HG02759 (cell line): ENCODE data around the gene KCNJ5.

Experiments
- ATAC-seq: cut with Tn5 transposase; IDR thresholded peaks from one replicate; pipeline ENCODE4 v1.9.1; 2021; ENCODE audit warnings: mild to moderate bottlenecking, moderate library complexity; ENCODE audit not compliant: unreplicated experiment

Gene KCNJ5

DNA sequence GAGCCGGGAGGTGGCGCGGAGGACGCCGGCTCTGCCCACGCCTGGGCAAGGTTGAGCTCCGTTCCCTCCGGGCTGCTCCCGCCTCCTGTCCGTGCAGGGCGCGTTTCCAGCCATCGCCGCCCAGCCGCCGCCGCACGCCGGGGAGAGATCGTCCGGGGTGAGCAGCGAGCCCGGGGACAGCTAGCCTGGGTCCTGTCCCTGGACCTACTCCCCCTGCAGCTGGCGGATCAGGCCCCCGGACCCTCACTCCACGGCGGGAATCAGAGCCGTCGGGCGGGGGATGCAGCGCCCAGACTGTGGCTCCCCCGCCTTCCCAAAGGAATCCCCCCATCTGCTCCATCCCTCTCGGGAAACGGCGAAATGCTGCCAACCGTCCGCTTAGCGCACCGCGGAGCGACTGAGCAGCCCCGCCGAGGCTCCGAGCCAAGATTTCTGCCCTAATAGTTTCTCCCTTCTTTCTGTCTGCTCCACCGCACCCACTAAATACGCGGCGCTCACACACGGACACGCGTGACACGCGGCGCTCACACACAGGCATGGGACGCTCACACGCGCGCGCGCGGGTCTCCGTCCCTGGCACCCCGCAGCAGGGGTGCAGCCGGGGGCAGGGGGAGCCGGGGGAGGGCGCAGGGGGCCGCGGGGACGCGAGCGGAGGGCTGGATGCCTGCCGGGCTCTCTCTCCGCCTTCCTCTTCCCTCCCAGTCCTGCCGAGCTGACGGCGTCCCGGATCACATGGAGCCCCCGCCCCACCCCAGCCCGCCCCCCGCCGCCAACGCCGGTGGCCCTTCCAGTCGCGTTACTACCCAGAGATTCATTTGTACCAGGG, at the start of gene KCNJ5:
KCNJ5 (plus strand) TSS at position 814 of the 826 bp plus-strand sequence. CDS start 19,918 bp downstream, outside the sequence.
- ATAC-seq: no peak

DNA sequence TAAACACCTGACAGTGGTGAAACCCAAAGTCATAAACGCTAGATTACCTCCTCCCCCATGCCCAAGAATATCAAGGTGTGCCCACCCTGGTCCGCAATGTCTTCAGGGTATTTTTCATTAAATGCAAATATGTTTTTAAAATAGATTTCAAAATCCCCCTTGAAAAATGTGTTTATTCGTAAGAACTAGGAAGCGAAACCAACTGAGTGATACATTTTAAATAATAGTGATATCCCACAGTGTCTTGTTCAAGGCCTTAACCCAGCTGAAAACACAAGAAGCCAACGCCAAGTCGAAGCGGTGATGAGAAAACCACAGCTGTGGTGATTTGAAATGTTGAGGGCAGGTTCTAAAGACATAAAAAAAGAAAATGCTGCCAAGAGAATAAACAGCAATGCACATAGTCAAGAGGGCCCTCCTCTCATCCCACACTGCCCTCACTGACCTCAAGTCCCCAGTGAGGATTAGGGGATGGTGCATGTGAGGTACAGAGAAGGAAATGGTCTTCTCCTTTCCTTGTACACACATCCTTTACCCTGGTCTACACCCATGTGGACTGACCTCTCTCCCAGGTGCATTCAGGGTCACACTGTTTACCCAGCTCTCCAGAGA, 49.6 kb upstream of the KCNJ5 start:
- peak; percentile 74 for ATAC-seq

DNA sequence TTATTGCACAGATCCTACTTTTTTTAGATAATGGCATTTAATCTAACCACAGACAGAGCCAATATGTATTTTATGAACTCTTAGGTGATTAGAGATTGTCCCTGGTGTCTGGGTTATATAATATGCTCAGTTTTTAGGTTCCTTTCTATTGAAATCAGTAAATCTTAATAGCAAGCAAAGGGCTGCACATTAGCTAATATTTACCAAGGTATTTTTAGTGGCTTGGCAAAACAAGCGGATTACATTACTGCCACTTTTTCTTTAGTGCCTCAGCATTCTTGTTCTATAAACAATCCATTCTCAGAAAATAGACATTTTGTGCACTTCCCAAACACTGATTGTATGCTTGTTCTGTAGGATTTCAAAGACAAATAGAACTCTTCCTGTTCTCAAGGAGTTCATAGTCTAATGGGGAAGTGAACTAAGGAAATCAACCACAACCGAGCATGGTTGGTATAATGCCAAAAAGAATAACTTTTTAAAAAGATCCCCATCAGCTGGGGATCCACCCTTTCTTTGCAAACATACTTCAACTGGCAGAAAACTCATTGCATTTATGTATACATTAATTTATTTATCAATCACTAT, 47.9 kb upstream of the KCNJ5 start:
- no peak for ATAC-seq

DNA sequence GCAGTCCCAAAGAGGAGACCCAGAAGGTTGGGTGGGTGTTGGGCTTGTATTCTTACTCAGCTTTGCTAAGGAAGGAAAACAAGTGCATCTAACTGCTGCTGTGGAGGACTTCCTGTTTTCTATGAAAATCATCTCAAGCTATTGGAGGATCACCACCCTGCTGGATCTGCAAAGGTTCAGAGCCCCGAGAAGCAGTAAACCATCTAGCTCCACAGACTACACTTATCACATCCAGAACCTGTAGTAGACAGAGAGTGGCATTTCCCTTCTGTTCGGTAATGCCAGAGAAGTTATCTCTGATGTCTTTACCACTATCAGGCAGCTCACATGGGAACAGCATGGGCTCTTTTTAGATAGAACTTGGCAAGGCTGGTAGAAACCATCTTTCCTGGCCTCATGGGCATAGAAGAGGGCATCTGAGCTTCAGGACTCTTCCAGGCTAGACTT, 45.8 kb upstream of the KCNJ5 start:
- no peak for ATAC-seq

DNA sequence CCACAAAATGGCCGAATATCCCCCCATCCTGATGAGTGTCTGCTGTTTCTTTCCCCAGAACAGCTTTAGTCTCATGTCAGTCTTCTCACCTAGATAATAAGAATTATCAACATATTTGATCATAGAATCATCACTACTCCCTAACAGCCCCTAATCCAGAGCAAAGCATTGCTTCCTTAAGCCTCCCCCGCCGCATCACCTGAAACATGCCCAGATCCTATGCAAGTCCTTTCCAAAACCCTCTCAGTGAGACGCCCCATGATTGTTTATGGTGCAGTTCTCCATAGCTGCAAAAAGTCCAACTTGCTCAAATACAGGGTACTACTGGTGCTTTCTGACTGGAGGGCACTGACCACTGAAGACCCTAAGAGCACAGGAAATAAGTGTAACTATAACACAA, 44.2 kb upstream of the KCNJ5 start:
- ATAC-seq: no peak

DNA sequence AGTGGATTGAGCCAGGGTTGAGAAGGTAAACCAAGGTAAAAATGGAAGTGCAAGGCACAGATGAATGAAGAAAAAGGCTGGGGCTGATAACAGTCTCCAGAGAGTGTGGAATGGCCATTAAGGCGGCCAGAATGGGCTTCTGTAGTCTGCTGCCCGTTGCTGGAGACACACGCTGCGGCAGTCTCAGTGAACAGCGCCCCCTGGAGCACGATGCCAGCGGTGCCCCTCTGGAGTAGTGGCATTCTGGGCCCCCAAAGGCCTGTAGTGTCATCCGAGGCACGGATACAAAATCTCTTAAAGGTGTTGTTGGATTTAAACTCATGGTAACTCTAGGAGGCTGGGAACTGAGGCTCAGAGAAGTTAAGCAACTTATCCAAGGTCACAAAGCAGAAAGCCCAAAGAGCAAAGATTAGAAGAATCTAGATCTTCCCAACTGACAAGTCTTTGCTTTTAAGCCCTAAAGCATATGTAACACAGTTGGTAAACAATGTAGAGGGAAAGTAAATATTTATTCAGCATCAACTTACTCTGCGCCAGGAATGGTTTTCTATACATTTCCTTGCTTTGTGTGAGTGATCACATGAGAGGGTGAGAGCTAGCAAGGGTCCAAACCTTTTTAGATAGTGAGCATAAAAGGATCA, 42.2 kb upstream of the KCNJ5 start:
- peak; percentile 94 for ATAC-seq

DNA sequence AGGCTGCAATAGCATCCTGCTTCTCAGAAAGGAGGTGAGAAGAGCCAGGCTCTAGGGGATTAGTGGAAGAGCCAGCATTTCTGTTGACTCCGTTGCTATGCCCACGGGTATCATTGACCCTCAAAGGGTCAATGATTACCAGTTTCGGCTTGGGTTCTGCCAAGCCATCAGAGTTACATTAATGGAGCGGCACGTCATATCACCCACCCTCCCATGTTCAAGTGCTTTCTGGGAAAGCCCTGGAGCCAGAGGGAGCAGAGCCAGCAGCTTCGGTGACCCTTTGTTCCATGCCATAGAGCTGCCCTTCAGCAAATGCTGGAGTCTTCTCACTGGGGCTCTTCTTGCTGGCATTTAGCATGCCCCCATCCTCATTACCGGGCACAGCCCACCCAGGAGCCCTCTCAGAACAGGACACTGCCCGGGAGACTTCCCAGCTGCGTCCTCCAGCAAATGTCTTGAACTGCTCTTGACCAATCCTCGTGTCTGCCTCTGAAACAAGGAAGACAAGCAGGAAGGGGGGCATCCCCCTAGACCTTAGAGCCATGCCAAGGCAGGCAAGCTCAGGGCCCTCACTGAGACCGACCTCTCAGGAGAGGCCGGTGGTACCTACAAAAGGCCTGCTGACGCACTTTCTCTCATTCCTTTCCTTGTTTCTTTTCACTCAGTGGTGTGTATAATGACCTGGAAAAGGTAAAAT, 38.7 kb upstream of the KCNJ5 start:
- no peak for ATAC-seq

DNA sequence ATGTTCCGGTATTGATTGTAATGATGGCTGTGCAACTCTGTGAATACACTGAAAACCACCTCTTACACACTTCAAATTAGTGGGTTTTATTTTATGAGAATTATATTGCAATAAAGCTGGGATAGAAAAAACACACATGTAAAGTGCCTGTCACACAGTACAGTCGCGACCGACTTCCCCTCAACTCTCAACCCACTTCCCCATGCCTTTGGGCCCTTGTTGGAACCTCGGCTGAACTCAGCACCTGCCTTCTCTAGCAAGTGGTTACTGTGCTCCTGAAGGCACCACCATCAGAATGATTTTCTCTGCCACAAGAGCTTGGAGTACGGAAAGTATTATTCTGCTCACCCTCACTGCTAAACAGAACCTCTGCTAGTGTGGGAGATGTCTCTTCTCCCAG, 37.6 kb upstream of the KCNJ5 start:
- no peak for ATAC-seq

DNA sequence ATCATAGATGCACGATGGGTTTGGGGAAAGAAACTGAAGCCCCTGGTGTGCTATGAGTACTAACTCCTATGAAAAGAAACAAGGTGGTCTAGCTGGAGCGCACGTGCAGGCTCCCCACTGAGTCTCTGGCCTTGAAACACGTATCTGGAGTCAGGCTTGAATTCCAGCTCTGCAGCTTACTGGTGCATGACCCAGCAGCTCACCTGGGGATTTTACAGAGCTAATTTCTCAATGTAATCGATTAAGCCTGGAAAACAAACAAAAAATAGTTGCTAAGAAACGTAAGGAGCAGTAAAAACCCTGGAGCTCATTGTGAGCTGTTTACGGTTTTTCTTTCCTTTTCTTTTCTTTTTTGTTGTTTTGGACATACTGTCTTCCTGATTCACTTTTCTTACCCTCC, 36.3 kb upstream of the KCNJ5 start:
- ATAC-seq: no peak

DNA sequence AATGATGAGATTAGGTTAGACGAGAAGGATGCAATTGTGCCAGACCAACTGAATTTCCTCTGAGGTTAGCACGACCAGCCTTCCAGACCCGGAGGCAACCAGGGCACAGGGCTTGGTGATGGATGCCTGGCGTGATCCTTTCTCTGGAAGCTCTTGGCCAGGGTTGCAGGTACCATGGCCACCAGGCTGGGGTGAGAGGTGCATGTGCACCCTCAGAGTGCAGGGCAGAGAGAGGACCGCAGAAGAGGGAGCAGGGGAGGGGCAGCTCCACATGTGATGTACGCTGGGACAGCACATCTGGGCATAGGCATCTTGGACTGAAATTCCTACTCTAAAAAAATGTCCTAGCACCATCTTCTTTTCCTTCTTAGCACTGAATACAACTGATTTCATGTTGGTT, 34.9 kb upstream of the KCNJ5 start:
- no peak for ATAC-seq

DNA sequence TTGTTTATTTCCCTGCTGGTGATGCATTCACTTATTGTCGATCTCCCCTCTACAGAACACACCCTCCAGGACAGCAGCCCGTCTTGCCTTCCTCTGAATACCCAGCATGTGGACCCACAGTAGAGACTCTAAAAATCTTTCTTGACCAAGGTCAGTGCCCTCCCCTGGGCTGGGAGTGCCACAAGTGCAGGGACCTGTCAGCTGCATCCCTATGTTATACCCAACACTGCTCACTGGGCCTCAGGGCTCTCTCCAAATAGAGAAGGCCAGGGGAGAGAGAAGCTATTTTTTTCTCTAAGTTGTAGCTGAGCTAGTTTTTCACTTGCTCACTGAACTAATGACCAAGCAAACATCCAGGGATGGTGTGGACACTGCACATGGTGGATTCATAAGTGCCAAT, 33.8 kb upstream of the KCNJ5 start:
- ATAC-seq: no peak

DNA sequence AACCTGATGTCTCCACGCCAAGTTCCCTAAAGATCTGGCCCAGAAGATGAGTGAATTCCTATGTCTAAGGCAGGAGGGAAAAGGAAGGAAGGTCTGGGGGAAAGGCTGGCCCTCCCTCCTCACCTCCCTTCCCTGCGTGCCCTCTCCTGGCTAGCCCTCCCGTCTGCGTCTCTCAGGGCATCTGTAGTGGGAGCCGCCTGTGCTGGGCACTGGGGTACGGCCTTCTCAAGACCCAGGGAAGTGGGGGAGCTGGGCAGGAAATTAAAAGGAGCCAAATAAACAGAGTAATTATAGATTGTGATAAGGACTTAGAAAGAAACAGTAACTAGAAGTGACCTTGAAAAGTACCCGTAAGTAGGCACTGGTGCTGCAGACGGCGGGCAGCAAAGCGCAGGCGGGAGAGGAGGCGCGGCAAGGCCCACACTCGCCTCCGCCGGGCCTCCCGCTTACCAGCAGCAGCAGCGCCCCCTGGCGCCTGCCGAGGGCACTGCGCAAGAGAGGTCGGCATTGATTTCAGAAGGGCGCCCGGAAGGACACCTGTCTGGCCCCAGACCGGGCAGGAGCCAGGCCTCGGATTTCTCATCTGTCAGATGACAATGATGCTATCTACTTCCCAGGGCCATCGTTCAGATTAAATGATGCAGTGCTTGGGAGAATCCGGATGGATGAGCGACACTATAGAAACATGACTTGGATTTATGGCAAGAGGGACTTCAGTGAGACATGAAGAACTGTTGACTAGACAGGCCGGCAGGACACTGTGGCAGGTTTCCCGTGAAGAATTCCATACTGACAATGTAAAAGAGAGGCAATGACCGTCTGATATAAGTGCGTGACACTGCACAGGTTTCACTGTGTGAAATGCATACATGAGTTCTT, 31.4 kb upstream of the KCNJ5 start:
- ATAC-seq: peak; percentile 95

DNA sequence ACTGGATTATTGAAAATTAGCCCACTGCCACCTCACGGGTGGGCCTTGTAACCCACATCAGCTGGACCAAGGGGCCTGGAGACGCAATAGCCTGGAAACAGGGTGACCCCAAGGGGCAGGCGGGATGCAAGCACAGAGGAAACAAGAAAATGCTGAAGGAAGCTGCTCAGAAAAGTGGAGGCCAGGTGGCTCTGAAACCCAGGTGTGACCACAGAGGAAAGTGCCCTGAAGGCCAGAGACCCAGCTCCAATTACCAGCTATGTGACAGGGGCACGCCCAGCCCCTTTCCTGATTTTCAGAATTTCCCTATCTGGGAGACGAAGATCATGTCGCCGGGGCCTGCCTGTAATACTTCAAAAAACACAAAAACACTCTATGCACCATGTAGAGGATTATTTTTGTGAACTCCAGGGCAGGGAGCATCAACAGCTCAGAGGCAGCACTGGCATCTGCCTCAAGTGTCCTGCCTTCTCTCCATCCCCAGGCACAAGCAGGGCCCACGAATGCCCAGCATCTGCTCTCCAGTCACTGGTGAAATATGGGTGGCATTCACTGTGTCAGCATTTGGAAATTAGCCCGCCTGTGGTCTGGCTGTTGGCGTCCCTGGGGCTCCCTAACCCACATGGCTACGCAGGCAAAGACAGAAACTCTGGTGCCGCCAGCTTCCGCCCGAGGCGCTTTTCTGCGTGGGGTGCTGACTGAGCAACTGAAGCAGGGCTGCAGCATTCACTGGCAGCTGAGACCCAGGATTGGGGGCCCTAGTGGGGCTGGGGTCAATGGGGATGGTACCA, 30.4 kb upstream of the KCNJ5 start:
- ATAC-seq: no peak

DNA sequence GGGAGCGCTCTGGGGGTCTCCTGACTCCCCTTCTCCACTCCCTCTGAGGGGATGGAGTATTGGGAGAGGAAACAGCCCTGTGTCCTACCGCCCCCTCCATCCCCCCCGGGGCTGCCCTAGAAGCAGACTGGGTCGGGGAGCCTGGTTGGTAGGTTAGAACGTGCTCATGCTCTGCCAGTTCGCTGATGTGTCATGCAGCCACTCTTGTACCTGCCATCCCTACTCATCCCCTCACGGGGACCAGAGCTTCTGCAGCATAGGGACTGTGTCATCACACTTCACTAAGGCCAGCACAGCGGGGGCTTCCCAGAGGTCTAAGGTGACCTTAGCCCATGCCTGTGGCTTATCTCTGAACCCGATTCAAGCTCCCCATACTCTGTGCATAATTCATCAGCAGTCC, 28.8 kb upstream of the KCNJ5 start:
- ATAC-seq: no peak

DNA sequence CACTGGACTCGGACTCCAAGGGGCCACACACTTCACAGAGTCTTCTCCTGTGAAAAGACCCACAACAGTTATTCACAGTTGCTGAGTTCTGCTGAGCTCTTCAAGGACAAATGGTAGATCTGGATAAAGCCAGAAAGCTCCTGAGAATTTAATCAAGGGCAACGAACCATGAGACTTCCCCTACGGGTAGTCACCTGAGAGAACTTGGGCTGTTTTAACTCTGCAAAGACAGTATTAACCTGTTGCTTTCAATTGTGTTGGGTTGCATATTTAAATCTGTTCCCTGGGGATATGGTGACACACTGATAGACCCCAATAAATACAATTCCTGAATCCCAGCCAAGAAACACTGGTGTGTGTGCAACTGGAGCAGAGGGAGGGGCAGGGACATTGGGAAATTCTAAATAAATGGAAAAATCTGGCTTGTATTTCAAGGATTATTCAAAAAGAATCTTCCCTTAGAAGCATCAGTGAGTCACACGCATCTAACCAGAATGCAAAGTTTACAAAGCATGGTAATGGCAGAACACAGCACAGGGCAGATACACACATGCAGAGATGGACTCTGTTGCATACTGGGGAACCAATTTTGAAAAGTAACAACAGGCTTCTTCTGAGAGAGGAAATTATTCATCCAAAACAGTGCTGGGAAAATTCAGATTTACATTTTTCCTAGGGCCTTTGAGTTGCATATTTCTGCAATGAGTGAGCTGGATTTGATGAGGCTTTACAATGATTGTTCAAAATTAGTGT, 28.1 kb upstream of the KCNJ5 start:
- ATAC-seq: no peak

DNA sequence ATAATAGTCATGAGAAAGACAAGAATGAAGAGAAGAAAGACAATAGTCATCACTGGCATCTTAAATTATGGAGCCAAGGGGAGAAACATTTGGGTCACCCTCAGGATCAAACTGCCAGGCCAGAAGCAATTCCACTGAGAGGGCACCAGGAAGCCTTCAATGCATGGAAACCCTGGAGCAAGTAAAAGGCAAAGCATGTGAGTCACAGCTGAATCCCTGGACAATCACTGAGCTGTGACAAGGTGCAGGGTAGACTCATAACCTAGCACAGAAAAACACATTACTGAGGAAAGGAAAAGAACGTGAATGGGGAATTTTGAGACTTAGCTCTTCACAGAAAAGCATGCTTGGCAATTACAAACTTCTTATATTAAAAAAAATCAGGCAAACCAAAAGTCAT, 25.7 kb upstream of the KCNJ5 start:
- ATAC-seq: no peak

DNA sequence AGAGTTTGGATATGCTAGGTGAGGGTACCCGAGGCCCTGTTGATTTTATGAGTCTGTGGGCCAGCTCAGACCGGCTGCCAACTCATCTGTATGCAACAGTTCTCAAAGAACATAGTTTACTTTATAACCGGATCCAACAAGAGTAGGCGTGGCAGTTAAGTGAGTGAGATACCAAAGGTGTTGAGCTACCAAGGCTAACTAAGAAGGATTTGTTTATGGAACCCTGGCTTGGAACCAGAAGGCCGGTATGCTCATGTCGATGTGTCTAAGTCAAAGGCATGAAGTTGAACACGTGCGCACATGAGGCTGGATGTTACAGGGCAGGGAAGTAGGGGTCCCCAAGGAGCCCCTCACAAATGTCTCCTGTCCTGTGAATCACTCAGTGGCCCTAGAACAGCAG, 23.9 kb upstream of the KCNJ5 start, which contains the start of gene KCNJ1:
KCNJ1 (minus strand) TSS at position 20 of the 400 bp plus-strand sequence. CDS start 27,053 bp downstream, outside the sequence.
- no peak for ATAC-seq
